GM18861 (cell line): ENCODE data around the gene HPS3.
A peak's percentile ranks its signal among the peaks of the same experiment; 100 is the strongest.

Experiments
- ATAC-seq: cut with Tn5 transposase; IDR thresholded peaks from one replicate; pipeline ENCODE4 v1.9.1; 2021; ENCODE audit not compliant: unreplicated experiment

HPS3 gene

DNA sequence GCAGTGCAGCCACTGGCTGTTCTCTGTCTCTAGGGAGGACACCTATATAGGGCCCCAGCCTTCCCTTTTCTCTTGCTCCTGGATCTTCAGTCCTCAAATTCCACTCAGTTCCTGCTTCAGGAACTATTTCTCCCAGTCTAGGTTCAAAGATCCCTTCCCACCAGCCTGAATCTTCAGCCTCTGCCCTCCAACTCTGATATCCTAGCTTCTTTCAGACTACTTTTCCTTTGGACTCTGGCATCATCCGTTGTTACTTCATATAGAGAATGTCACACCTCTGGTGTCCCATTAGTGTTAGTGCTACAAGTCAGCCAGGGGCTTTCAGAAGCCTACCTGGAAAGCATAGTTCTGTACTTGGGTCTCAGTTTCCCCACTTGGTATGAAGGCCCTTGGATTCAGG lies 10.0 kb upstream of the HPS3 start:
- ATAC-seq = no peak

DNA sequence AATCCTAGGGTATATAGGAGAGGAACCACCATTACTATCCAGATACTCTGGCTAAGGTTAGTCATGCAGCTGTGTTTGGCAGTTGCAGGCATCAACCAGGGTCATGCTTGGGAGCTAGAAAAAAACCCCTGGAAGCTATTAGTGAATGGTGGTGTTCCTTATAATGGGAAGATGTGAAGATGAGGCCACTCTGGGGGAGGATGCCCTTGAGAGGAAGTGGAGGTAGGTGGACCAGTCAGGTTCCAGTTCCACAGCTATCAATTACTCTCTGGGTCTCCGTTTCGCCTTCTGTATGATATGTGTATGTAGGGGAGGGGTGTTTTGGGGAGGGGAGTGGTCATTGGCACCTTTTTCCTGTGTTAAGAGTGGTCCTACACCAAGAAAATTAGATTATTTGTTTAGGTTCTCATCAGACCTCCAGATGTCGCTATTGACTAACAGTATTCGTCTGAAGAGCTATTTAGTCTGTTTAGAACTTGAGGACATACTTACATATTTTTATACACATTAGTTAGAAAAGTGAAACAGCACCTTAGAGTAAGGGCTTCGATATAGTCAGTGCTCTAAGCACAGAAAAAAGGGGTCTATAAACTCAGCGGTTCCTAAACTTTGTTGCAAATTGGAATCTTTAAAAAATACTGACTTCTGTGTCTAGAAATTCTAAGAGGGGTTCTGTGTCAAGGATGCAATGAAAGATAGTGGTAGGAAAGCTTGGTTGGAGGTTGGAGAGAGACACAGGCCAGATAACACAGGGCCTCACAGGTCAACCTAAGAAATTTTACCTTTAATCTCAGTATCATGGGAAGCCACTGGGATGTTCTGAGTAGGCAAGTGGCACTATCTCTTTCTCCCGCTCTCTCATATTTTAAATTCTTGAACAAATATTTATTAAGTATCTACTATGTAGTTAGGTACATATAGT lies 9.1 kb upstream of the HPS3 start:
- ATAC-seq = peak; percentile 64

DNA sequence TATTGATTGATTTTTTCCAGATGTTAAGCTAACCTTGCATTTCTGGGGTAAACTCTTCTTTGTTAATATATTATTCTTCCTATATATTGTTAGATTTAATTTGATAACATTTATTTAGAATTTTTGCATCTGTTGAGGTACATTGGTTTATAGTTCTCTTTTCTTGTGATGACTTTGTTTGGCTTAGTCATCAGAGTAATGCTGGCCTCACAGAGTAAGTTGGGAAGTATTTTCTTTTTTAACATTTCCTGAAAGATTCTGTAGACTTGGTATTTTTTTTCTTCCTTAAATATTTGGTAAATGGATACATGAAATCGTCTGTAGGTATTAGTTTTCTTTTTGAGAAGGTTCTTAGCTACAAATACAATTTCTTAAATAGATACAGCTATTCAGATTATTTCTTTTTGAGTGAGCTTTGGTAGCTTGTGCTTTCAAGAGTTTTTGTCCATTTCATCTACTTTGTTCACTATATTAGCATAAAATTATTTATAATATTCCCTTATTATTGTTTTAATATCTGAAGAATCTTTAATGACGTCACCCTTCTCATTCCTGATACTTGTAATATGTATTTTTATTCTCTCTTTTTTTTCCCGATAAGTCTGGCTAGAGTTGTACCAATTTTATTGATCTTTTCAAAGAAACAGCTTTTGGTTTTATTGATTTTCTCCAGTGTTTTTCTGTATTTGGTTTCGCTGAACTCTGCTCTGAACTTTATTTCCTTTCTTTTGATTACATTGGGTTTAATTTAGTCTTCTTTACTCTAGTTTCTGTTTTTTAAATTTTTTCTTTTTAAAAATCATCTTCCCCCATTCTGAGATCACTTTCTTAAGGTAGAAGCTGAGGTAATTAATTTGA lies 6.5 kb upstream of the HPS3 start:
- ATAC-seq = no peak

DNA sequence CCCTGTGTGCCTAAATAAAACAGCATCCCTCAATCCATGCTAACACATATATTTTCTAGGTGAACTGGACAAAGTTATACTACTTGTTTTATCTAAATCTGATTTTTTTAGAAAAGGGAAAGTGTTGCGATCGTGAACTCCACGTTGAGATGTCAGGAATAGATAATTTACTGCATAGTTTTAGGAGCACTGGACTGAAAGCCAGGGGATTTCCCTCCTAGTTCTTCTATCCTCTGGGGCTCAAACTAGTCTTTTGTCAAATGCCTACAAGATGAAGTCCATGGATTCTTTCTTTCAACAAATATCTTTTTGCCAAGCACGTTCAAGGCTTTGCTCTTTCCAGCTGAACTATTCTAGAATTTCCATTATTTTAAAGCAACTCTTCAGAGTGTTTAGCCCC lies 617 bp upstream of the HPS3 start:
- ATAC-seq = no peak

DNA sequence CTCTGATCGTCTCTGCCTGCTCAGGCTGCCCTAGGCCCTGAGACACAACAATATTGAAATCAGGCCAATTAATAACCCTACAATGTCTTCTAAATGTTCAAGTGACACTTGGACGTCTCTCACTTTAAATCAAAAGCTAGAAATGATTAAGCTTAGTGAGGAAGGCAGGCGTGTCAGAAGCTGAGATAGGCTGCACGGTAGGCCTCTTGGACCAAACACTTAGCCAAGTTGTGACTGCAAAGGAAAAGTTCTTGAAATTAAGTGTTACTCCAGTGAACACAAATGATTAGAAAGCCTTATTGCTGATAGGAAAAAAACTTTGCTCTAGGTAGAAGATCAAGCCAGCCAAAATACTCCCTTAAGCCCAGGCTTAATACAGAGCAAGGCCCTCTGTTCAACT lies 2.2 kb downstream of the HPS3 start:
- ATAC-seq = no peak

DNA sequence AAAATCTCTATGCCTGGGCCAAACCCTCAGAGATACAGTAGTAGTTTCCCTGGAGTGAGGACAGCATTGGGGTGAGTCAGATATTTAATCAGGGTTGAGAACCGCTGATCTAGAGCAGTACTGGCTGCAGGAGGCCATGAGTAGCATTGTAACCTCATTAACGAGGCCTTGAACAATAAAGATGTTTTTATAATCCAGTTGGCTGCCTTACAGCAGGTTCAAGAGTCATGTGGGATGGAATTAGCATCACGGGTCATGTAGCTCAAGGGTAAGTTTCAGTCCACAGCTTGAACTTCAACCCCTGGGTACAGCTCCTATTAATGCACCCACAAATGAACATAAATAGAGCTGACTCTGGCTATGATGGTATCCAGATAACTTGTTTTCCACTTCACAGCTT lies 5.1 kb downstream of the HPS3 start:
- ATAC-seq = no peak

DNA sequence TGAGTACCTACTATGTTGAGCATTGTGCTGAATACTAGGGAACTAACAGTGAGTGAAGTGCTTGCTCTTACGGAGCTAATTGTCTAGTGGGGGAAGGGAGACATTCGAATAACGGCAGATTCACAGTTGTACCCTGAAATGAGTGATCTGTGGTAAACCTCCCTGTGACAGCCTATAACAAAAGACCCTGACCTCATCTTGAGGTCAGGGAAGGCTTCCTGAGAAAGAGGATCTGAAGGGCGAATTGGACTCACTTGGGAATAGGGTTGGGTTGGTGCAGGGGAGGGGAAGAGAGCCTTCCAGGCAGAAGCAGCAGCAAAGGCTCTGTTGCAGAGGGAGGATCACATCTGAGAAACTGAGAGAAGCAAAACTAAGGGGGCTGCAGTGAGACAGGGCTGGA lies 13.2 kb downstream of the HPS3 start:
- no peak for ATAC-seq

DNA sequence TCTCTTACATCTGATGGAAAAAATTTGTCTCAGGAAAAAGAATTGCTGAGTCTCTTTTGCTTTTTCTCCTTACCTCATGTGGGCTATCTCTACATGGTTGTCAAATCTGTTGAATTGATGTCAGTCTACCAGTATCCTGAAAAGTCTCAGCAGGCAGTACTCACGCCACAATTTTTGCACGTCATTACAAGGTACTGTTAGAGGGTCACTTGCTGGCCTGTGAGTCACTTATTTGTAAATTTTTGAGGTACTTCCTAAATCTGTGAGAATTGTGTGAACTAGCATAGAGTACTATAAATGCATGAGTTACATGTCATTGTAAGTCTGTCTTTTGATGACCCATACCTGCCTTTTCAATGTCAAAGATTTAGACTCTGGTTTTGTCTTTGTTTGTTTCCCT lies 15.9 kb downstream of the HPS3 start:
- ATAC-seq = no peak

DNA sequence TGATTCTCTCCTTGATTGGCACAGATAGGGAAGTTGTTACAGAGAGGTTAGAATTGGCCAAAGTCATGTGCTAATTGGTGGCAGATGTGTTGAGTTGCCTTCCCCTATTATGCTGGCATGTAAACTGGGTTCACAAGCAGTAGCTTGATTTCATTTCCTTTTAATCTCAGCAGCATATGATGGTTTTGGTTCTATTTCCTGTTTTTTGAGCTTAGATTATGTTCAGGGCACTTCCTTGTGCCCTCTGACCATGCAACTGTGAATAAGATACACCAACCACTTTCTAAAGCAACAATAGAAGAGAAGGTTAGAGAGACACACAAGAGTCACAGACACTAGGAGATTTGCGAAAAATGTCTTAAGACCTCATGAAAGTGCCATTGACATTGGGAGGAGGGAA lies 16.5 kb downstream of the HPS3 start:
- peak; percentile 87 for ATAC-seq

DNA sequence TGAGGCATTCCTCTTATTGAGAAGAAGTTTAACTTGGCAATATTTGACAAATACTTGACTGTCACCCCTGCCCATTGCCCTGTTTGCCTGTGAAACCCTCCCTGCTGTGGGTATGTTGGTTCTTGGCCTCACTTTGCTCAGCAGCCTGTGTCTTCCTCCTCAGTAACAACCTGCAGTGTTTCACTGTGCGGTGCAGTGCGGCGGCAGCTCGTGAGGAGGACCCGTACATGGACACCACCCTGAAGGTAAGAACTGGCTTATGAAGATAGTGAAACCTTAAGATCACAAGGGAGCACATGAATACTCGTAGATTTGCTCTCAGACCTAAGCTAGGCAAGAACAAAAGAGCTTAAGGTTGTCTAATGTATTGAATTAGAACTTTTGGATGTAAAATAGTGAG lies 21.0 kb downstream of the HPS3 start:
- no peak for ATAC-seq

DNA sequence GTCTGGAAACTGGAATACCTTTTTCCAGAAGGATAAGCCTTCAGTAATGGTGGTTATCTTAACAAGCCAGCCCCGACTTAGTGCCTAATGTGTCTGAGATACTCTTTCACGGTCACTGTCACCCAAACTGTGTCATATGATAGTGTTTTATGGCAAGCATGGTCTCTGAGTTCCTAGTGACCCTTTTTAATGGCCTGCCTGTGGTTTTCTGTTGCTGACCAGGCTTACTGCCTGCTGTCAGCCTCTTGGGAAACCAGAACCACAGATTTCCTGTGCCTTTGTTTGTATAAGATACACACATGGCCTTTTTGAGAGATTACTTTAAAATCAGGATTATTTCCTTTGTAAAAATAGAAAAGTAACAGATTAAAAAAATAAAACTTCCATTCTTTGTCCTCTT lies 22.4 kb downstream of the HPS3 start:
- peak; percentile 38 for ATAC-seq

DNA sequence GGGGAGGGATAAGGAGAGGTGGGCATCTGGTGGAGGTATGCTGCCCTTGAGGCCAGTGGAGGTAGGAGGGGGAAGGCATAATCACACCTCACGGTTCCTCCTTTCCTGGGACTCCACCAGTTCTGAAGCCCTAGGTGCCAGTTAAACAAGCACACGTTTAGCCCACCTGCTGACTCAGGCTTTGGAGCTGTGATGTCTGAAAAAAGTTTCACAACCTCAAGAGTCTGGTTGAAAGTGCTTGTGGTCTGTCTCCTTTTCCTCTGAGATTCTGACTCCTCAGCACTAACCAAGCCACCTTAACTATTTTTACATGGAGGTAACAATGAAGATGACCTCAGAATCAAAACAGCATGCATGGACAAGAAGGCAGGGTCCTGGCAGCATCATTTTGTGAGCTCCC lies 23.0 kb downstream of the HPS3 start:
- peak; percentile 92 for ATAC-seq

DNA sequence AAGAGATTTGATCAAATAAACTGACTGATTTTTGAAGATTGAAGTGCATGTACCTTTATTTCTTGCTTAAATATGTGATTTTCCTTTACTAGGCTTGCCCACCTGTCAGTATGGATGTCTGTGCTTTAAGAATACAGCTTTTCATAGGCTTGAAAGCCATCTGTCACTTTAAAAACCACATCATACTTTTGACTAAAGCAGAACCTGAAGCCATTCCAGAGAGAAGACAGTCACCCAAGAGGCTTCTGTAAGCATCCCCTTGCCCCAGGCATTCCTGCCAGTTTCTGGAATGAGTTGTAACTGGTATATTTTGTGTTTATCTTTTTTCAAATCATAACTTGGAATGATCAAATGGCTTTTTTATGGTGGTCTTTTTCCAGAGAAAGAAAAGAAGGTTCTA lies 24.0 kb downstream of the HPS3 start:
- no peak for ATAC-seq

DNA sequence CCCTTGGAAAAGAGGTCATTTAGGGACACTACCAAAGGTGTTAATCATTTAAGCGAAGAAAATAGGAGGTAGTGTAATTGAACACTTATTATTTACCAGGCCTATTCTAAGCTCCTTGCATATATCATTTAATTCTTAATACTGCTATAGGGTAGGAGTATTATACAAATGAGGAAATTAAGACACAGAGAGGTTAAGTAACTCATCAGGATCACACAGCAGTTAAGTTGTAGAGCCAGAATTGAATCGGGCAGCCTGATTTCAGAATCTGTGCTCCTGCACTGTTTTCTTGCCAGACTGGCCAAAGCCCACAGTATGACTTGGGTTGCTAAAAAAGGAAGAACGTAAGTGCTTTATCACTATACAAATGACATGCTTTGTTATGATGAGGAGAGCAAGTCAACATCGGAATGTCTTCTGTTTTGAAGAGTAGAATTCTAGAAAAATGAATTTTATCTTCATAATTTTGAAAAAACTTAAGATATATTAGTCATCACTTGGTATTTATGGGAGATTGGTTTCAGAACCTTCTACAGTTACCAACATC lies 31.4 kb downstream of the HPS3 start:
- no peak for ATAC-seq

DNA sequence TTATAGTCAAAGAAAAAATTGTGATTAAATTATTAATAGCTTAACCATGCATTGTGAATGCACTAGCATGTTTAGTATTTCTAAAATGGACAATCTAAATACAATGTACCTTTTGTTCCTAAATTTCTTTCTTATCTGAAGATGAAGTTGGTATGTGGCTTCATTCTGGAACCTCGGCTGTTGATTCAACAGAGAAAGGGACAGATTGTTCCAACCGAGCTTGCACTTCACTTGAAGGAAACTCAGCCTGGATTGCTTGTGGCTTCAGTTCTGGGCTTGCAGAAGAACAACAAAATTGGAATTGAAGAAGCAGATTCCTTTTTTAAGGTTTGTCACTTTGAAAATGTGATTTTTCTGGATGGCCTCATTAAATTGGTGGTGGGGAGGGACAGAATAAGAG lies 32.6 kb downstream of the HPS3 start:
- no peak for ATAC-seq

DNA sequence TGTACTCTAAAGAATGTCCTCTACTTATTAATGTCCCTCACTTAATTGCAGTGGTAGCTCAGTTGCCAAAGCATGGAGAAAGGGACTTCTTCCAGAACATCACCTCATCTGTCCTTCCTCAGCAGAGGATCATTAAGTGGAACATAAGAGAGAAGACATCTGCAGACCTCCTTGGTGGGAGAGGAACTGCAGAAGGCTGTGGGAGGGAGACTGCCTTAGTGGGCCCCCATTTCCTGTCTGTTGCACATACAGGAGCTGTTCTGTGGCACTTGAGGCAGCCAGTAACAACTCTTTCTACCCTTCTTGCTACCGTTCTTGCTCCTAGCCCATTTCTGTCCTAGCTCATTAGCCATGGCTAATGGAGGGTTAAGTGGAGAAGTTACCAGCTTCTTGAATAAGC lies 33.6 kb downstream of the HPS3 start:
- ATAC-seq = no peak

DNA sequence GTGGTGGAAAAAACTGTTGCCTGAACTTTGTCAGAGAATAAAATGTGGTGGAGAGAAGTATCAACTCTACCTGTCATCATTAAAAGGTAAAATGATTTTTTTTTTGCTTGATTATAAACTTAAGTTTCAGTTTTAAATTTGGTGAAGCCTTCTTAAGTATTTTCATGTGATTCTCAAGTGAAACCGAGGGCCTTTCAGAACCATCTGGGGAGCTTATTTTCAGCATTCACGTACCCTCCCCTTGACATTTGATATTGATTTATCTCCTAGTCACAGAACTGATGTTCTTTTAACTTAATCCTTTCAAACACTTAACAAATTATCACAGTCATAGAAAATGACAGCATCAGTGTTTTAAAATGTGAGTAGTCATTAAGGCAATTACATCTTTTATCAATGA lies 38.5 kb downstream of the HPS3 start:
- no peak for ATAC-seq

DNA sequence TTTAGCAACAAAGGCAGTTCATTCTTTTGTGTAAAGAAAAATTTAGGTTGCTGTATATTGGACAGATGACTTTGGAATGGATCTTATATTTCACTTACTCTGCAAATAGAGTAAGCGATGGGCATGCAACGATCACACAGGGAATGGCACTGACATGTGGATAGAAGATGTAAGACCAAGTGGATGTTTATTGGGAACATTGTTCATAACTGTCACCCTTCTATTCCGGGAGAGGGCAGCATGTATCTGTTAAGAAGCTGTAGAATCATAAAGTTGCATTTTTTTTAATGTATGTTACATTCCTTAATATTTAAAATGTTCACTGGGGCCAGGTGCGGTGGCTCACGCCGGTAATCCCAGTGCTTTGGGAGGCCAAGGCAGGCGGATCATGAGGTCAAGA lies 41.2 kb downstream of the HPS3 start:
- no peak for ATAC-seq

DNA sequence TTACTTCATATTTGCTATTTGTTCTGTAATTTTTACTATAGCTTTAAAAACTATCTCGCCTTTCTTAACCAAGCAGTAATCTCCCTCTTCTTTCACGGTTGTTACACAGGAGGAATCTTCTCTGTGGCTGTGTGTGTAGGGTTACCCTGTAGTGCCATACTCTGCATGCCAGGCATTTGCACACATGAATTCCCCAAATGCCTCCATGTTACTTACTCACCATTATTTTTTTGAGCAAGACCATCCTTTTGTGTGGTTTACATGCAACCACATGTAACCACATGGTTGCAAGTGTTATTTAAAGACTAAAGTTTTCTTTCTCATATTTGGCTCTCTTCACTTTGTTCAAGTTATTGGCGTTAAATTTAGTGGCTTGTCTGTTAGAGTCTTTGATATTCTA lies 45.5 kb downstream of the HPS3 start:
- peak; percentile 94 for ATAC-seq

DNA sequence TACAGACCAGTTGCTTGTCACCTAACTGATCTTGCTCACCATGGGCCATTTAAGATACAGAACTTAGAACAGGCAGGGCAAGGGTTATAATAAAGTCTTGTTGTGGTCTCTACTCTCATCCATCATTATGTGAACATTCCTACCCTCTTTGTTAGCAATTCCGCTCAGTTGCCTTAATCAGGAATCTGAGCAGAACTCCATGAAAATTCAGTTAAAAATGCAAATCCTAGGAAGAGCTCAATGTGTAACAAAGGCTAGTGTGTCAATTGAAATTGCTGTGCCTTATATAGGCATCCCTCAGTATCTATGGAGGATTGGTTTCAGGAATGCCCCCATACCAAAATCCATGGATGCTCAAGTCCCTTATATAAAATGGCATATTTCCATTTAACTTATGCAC lies 47.7 kb downstream of the HPS3 start:
- ATAC-seq = no peak

DNA sequence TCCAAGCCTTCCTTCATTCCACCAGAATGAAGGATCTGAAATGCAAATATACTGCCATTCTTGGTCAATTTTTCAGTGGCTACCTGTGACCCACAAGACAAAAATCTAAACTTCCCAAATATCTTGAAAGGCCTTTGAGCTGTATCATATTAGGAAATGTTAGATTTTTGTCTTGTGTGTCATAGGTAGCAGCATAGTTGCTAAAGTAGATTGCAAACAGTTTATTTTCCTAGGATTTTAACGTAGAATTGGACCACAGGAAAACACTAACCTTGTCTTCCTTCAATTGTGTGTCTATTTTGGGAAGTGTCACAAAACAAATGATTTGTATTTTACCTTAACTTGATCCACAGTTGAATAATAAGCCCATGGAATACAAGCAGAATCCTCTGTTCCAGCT lies 49.8 kb downstream of the HPS3 start:
- ATAC-seq = no peak

DNA sequence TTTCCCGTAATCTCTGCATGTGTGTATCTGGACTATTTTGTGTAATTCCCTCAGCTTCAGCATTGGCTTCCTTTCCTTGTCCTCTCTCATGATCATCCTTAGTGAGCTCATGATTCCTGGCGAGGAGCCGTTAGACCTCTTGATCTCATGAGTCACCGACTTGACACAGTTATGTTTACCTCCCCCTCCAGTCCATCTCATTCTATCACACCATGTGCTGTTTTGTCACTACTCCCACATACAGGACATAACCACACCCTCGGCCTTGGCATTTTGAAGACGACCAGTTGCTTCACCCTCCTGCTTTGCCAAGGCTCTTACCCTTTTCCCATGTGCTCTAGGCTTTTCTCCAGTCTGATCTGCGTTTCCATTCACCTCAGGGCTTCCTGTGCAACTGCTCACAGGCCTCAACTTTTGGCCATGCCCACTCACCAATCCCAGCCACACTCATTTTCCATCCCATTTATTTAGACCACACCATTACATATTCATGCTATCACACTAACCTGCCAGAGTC lies 50.7 kb downstream of the HPS3 start:
- no peak for ATAC-seq
